Raji (cell line): ENCODE measurements around the gene STRN3.

Experiments
- POLR2A ChIP-seq: IDR thresholded peaks from 2 replicates; pipeline ENCODE4 v1.6.1; 2011; ENCODE audit warnings: low read depth, low read length, control low read depth; ENCODE audit not compliant: insufficient read depth

STRN3 gene

GRCh38 chr14:30903285-30904124 is 122.7 kb downstream of the STRN3 start:
- TF ChIP-seq POLR2A: no peak

DNA sequence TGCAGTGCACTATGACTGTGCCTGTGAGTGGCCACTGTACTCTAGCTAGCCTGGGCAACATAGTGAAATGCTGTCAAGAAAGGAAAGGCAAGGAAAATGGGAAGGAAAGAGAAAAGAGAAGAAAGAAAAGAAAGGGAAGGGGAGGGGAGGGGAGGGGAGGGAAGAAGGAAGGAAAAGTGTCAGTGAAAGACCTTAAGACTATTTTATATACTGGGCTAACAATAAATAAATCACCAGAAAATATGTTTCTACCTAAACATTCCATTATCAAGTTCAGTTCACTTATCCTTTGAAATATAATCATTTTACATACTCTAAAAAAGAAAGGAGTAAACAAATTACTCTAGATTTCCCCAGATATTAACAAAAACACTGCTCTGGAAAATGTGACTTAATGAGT is 129.7 kb downstream of the STRN3 start:
- no peak for TF ChIP-seq POLR2A

- no peak for TF ChIP-seq POLR2A
Measured at GRCh38 chr14:30894923-30895515, 131.2 kb downstream of the STRN3 start.

DNA sequence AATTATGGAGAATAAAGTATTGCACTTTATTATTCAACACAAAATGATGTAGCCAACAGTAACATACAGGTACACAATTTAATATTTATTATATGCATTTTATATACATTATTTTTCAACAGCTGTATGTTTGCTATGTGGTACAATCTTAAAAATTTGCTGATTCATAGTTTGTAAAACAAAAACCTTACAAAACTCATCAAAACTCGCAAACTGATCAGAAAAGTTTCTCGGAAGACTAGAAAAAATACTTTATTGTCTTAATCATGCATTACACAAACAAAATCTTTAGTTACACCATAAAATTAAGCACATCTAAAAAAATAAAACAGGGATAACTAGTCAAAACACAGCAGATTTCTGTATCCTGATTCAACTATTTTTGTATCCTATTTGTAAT is 132.4 kb downstream of the STRN3 start:
- TF ChIP-seq POLR2A: no peak

- no peak for TF ChIP-seq POLR2A
Measured at GRCh38 chr14:30889244-30889594, 137.0 kb downstream of the STRN3 start.

DNA sequence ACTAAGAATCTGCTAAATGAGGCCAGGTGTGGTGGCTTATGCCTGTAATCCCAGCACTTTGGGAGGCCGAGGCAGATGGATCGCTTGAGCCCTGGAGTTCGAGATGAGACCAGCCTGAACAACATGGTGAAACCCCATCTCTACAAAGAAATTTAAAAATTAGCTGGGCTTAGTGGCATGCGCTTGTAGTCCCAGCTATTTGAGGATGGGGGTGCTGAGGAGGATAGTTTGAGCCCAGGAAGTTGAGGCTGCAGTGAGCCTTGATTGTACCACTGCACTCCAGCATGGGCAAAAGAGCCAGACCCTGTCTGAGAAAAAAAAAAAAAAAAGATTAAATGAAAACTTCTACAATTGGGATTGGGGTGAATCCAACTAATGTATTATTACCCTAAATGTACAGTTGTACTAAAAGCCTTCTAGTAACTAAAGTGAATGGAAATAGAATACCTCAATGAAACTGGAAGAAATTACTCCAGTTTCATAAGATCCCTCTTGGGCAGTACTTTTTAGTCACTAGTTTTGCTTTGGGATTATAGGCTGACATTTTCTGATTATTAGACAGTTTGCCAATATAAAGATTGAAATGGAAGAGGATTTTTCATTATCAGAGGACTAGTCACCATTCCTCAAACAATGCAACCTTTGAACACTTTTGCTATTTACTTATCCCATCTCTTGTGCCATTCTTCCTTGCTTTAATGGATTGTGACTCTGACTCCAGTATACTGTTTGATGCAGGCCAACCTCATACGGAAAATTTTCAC is 137.5 kb downstream of the STRN3 start:
- TF ChIP-seq POLR2A: no peak

DNA sequence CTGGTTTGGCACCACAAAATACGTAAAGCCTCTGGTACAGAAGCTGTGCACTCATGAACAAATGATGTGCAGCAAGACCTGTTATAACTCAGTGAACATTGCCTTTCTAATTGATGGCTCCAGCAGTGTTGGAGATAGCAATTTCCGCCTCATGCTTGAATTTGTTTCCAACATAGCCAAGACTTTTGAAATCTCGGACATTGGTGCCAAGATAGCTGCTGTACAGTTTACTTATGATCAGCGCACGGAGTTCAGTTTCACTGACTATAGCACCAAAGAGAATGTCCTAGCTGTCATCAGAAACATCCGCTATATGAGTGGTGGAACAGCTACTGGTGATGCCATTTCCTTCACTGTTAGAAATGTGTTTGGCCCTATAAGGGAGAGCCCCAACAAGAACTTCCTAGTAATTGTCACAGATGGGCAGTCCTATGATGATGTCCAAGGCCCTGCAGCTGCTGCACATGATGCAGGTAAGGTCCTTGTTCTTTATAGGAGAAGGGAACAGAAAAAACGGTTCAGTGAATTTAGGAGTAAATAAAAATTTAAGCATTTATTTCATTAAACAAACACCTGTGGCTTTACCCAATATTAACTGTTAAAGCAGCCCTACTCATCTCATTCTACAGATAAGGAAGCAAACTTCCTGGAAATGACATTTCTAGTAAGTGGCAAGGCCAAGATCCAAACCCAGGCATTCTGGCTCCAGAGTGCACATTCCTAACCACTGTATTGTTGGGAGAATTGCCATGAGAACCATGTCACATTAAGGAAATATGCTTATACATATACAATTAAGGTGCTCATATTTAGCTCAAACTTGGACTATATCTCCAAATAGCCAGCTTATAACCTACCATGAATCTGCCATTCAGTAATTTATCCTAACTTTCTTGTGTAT is 140.1 kb downstream of the STRN3 start:
- TF ChIP-seq POLR2A: no peak

DNA sequence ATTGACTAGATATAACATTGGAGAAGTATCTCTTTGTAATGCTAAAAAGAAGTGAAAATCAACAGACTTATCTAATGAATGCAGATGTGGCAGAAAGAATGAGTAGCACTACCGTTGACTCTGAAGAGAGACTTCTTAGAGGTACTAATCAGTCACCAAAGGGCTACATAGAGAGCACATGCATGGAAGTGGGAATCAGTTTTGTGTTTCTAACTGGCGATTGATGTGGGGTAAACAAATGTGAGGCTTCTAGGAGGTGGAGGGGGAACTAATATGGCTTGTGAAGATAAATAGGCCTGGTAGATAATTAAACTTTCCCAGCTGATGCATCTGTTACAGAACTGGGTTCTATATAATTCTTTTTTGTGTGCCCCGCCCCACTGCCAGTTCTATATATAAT is 141.3 kb downstream of the STRN3 start:
- no peak for TF ChIP-seq POLR2A

GRCh38 chr14:30883508-30884294 is 142.5 kb downstream of the STRN3 start:
- no peak for TF ChIP-seq POLR2A

DNA sequence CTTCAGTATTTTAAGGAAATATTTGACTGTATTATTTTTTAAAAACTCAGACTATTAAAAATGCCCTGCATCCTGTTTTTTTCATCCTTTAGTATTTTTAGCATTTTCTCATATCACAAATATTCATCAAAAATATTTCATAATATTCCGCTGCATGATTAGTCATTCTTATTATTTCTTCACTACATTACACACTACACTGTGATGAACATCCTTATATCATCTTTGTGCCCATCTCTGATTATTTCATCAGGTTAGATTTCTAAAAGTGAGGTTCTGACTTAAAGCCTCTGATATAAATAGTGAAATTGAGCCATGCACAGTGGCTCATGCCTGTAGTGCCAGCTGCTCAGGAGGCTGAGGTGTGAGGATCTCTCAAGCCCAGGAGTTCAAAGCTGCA is 143.7 kb downstream of the STRN3 start:
- TF ChIP-seq POLR2A: no peak

- TF ChIP-seq POLR2A: no peak
Measured at GRCh38 chr14:30876692-30877091, 149.5 kb downstream of the STRN3 start.

- no peak for TF ChIP-seq POLR2A
Measured at GRCh38 chr14:30875788-30876053, 150.5 kb downstream of the STRN3 start.

DNA sequence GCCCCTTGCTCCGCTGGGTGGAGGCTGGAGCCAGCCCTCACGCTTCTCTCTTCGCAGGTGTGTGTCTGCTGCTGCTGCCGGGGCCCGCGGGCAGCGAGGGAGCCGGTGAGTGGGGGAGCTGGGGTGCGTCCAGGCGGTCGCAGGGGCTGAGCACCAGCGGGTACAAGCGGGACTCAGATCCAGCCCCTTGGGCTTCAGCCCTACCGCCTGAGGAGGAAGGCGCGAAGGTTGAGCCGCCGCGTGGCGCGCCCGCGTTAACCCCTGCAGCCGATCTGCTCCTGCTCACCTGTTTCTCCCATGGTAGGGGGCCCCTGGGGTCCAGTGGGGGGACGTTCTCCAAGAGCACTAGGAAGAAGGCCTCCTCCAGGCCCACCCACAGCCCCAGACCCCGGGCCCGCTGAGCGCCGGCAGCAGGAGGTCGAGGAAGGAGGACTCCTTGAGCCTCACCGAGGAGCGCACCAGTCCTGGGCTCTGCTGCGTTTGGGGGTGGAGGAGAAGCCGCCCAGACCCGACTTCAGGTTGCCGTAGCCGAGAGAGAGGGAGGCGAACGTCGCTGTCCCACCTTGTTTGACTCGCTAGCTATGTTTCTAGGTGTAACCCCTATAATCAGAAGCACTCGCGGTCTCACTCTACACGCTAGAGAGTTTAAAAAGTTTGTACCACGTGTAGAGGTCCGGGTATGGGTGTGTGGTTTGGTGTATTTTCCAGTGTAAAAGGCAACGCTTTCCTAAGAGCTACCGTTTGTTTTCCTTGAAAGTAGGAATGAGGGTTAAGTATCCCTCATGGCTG is 151.0 kb downstream of the STRN3 start:
- TF ChIP-seq POLR2A: no peak
